Stimulated activated CD4-positive, alpha-beta T cell treated with anti-CD3 and anti-CD28 coated beads, Interleukin-12 subunit alpha, Interleukin-12 subunit beta, amount 100 ng/mL, for 48 hours (primary cell): Measurements from ENCODE around the gene B9D1.
"Not testable (repeated sequence)": the region's sequence is repeated elsewhere in the genome, so short reads cannot be mapped to it uniquely, and the experiment has no call there.

ENCODE experiments used
- DNase-seq, 3 donors: peaks; one replicate each; pipeline ENCODE4 v3.0.0-alpha.2; 2020; ENCODE audit warnings: low read depth in 2 of 3, low spot score in 1 of 3

B9D1 gene

GRCh38 chr17:19360772-19361171 lies 1.8 kb downstream of the B9D1 start:
- DNase-seq, result no peak

- no peak for DNase-seq
Measured at GRCh38 chr17:19359856-19360255, 2.7 kb downstream of the B9D1 start.

- no peak for DNase-seq
Measured at GRCh38 chr17:19359151-19359550, 3.4 kb downstream of the B9D1 start.

GRCh38 chr17:19357761-19358160 lies 4.8 kb downstream of the B9D1 start:
- DNase-seq, result no peak

GRCh38 chr17:19357351-19357750 lies 5.2 kb downstream of the B9D1 start:
- DNase-seq, result no peak

- no peak for DNase-seq
Measured at GRCh38 chr17:19354748-19355147, 7.8 kb downstream of the B9D1 start.

GRCh38 chr17:19353401-19353800 lies 9.1 kb downstream of the B9D1 start:
- not testable (repeated sequence) for DNase-seq

- DNase-seq, result no peak
Measured at GRCh38 chr17:19348806-19349205, 13.7 kb downstream of the B9D1 start.

- DNase-seq, result no peak
Measured at GRCh38 chr17:19348081-19348650, 14.4 kb downstream of the B9D1 start.

GRCh38 chr17:19347323-19348080 lies 15.0 kb downstream of the B9D1 start:
- no peak for DNase-seq

GRCh38 chr17:19346351-19347255 lies 15.9 kb downstream of the B9D1 start:
- DNase-seq, result no peak

- no peak for DNase-seq
Measured at GRCh38 chr17:19345486-19346350, 16.8 kb downstream of the B9D1 start.

GRCh38 chr17:19345067-19345460 lies 17.5 kb downstream of the B9D1 start:
- DNase-seq, result no peak

- no peak for DNase-seq
Measured at GRCh38 chr17:19344311-19345066, 18.0 kb downstream of the B9D1 start.

GRCh38 chr17:19343671-19344151 lies 18.8 kb downstream of the B9D1 start:
- no peak for DNase-seq

GRCh38 chr17:19343256-19343630 lies 19.3 kb downstream of the B9D1 start:
- no peak for DNase-seq

- no peak for DNase-seq
Measured at GRCh38 chr17:19342611-19343255, 19.8 kb downstream of the B9D1 start.

GRCh38 chr17:19341641-19342610 lies 20.6 kb downstream of the B9D1 start:
- no peak for DNase-seq
